ENCODE results near the gene CRYL1. TPM values are rescaled to one million over a fixed set of nuclear protein-coding genes. Genes with fewer than 3 reads are reported as not detected.
A peak's percentile ranks its signal among the peaks of the same experiment; 100 is the strongest.

CRYL1 gene
- total RNA-seq, 1 experiment from 2014 or later, result 26.5 TPM

GRCh38 chr13:20495087-20496023, 30.3 kb downstream of the CRYL1 start:
- Histone ChIP-seq H4K20me1 (ENCODE audit: insufficient read depth) (no peaks in the 10 kb centered on the region), H2AFZ (ENCODE audit: low read depth, low read length, poor library complexity, severe bottlenecking) (no peak overlapping the region), H3K4me1 (ENCODE audit: control insufficient read depth in 1 of 2, insufficient read depth in 2 of 2, low read length in 2 of 2) (peaks cover 0 to 5% of the 10 kb centered on the region in 2 experiments; a peak in 1 of 4 replicates), H3K9me2 (ENCODE audit: insufficient read depth) (no peaks in the 10 kb centered on the region), H3K27ac (ENCODE audit: low read depth, low read length) (0 out of 2 replicates have a peak overlapping the region, but pooled peaks have one; percentile 7), H3K27me3 (ENCODE audit: insufficient read depth, low read length) (no peaks in the 10 kb centered on the region), H3K79me2 (ENCODE audit: insufficient read depth, low read length) (no peaks in the 10 kb centered on the region), H3K4me3 (replicated peaks in 1 of 2; ENCODE audit: low read depth in 1 of 2, low read length in 2 of 2) (no peak overlapping the region), H3K36me3 (ENCODE audit: control insufficient read depth in 1 of 2, insufficient read depth in 2 of 2, low read length in 2 of 2) (no peaks in the 10 kb centered on the region), H3K4me2 (ENCODE audit: low read length) (no peak overlapping the region), H3K9me3 (ENCODE audit: control insufficient read depth in 1 of 2, insufficient read depth in 1 of 2, low read depth in 1 of 2, low read length in 2 of 2) (no peaks in the 10 kb centered on the region), H3K9ac (ENCODE audit: low read length) (no peak overlapping the region)
- RAD21 ChIA-PET (ENCODE audit: low non-redundant PET in 1 of 2, low total read pairs in 2 of 2, uncharacterized antibody in 2 of 2, unreplicated experiment in 2 of 2), result interaction anchor here (0.6 to 1.3 kb wide), 3 partner anchors 429 to 448 kb away, joined by 3 to 6 read pairs (median 4); no protein-coding TSS in a partner anchor
- DNase-seq (ENCODE audit: low read depth, low spot score), result peak; percentile 50
- CTCF ChIA-PET, result interaction anchor here (0.6 to 2.4 kb wide), 4 partner anchors 69 to 429 kb away, joined by 3 to 16 read pairs (median 6); no protein-coding TSS in a partner anchor
- POLR2A ChIA-PET, result no interaction called here
- BruUV-seq (replicated peaks), result no TSS peak
- TF ChIP-seq RAD21 (IDR thresholded peaks at IDR 0.05; ENCODE audit: low read depth) (peak; percentile 85), ZFX (IDR thresholded peaks at IDR 0.05) (no peak), CTCF (IDR thresholded peaks at IDR 0.05 in 2 of 3, conservative IDR thresholded peaks at IDR 0.05 in 1 of 3; ENCODE audit: borderline replicate concordance in 1 of 3, insufficient read depth in 1 of 3, low read depth in 2 of 3, low read length in 2 of 3) (peak; percentile 71 to 98 (median 93); a peak in 5 of 6 replicates)
- peak; percentile 79 for ATAC-seq
- intact Hi-C loops (cut with micrococcal nuclease), result loop anchor here (1.0 to 5.0 kb wide), 5 partner anchors 217 to 982 kb away; no protein-coding TSS in a partner anchor

- Histone ChIP-seq H3K4me2 (ENCODE audit: low read length) (no peak overlapping the region), H3K9me3 (ENCODE audit: control insufficient read depth in 1 of 2, insufficient read depth in 1 of 2, low read depth in 1 of 2, low read length in 2 of 2) (no peaks in the 10 kb centered on the region), H3K4me1 (ENCODE audit: control insufficient read depth in 1 of 2, insufficient read depth in 2 of 2, low read length in 2 of 2) (peaks cover 0 to 5% of the 10 kb centered on the region in 2 experiments; a peak in 1 of 4 replicates), H3K4me3 (replicated peaks in 1 of 2; ENCODE audit: low read depth in 1 of 2, low read length in 2 of 2) (no peak overlapping the region), H3K27me3 (ENCODE audit: insufficient read depth, low read length) (no peaks in the 10 kb centered on the region), H2AFZ (ENCODE audit: low read depth, low read length, poor library complexity, severe bottlenecking) (no peak overlapping the region), H3K9me2 (ENCODE audit: insufficient read depth) (no peaks in the 10 kb centered on the region), H3K27ac (ENCODE audit: low read depth, low read length) (no peak overlapping the region), H3K36me3 (ENCODE audit: control insufficient read depth in 1 of 2, insufficient read depth in 2 of 2, low read length in 2 of 2) (no peaks in the 10 kb centered on the region), H3K79me2 (ENCODE audit: insufficient read depth, low read length) (no peaks in the 10 kb centered on the region), H4K20me1 (ENCODE audit: insufficient read depth) (no peaks in the 10 kb centered on the region), H3K9ac (ENCODE audit: low read length) (no peak overlapping the region)
- intact Hi-C loops (cut with micrococcal nuclease), result loop anchor here (1.0 to 5.0 kb wide), 5 partner anchors 218 to 983 kb away; no protein-coding TSS in a partner anchor
- ATAC-seq (0 out of 2 replicates have a peak, but pooled peaks have one; percentile 14), DNase-seq (ENCODE audit: low read depth, low spot score) (no peak)
- TF ChIP-seq YY1 (IDR thresholded peaks at IDR 0.05; ENCODE audit: extremely low read depth, insufficient replicate concordance, low read depth, low read length), result no peak
- no peak for TF ChIP-seq ZFX (IDR thresholded peaks at IDR 0.05)
- ChIA-PET CTCF (interaction anchor here (2.4 kb wide), 1 partner anchor 430 kb away, joined by 16 read pairs; no protein-coding TSS in a partner anchor), RAD21 (ENCODE audit: low non-redundant PET in 1 of 2, low total read pairs in 2 of 2, uncharacterized antibody in 2 of 2, unreplicated experiment in 2 of 2) (no interaction called here), POLR2A (no interaction called here)
- no TSS peak for BruUV-seq (replicated peaks)
These were observed 31.0 kb downstream of the CRYL1 start for GRCh38 chr13:20494656-20495055.

All from HCT116 (cell line).